Measurements from ENCODE around the gene DNAJC13.

DNA sequence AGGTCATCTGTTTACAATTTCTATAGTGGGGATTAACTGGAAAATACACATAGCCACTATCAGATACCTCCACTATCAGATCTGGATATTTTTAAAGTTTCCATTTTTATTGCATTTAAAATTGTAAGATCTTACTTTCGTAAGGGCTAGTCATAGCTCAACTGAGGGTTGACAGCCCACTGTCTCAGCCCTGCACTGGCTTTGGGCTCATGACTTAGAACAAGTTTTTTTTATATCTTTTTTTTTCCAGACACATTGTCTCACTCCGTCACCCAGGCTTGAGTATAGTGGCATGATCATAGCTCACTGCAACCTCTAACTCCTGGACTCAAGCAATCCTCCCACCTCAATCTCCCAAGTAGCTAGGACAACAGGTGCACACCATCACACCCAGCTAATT is 48.8 kb upstream of the DNAJC13 start:
- TF ChIP-seq, protein P1, sequence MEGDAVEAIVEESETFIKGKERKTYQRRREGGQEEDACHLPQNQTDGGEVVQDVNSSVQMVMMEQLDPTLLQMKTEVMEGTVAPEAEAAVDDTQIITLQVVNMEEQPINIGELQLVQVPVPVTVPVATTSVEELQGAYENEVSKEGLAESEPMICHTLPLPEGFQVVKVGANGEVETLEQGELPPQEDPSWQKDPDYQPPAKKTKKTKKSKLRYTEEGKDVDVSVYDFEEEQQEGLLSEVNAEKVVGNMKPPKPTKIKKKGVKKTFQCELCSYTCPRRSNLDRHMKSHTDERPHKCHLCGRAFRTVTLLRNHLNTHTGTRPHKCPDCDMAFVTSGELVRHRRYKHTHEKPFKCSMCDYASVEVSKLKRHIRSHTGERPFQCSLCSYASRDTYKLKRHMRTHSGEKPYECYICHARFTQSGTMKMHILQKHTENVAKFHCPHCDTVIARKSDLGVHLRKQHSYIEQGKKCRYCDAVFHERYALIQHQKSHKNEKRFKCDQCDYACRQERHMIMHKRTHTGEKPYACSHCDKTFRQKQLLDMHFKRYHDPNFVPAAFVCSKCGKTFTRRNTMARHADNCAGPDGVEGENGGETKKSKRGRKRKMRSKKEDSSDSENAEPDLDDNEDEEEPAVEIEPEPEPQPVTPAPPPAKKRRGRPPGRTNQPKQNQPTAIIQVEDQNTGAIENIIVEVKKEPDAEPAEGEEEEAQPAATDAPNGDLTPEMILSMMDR (conservative IDR thresholded peaks at IDR 0.05; ENCODE audit: low read length), result no peak
- TF ChIP-seq EZH2phosphoT487 (IDR thresholded peaks at IDR 0.05; ENCODE audit: borderline replicate concordance, low read depth, low read length), result no peak

Data from OCI-LY7 (cell line).